Measurements from ENCODE around the gene SLC7A7. TPM values are rescaled to one million over a fixed set of nuclear protein-coding genes. Genes with fewer than 3 reads are reported as not detected.

Gene SLC7A7
- total and polyA plus RNA-seq, 2 of the 13 experiments (the other 11 are each of a cell fraction or from before 2014, with no cell fraction given): 0.13 to 0.63 TPM

- no peak for TF ChIP-seq KIAA2018 (CRISPR knock-in tag; IDR thresholded peaks at IDR 0.05; ENCODE audit: borderline replicate concordance)
- no peak for TF ChIP-seq ZNF816 (CRISPR knock-in tag; IDR thresholded peaks at IDR 0.05; ENCODE audit: borderline replicate concordance)
- no peak for TF ChIP-seq ZNF326 (CRISPR knock-in tag; IDR thresholded peaks at IDR 0.05; ENCODE audit: borderline replicate concordance)
- TF ChIP-seq ZNF282 (IDR thresholded peaks at IDR 0.05; ENCODE audit: partially characterized antibody): no peak
- TF ChIP-seq MZF1 (CRISPR knock-in tag; IDR thresholded peaks at IDR 0.05; ENCODE audit: borderline replicate concordance): no peak
- TF ChIP-seq EP300 (IDR thresholded peaks at IDR 0.05; ENCODE audit: low read depth in 2 of 2, low read length in 2 of 2): no peak
- 0 out of 2 replicates have a peak, but pooled peaks have one; percentile 27 for TF ChIP-seq EP300 (CRISPR knock-in tag; IDR thresholded peaks at IDR 0.05; ENCODE audit: borderline replicate concordance)
- TF ChIP-seq CSRNP1 (CRISPR knock-in tag; IDR thresholded peaks at IDR 0.05): no peak
- no peak for TF ChIP-seq DBP (CRISPR knock-in tag; IDR thresholded peaks at IDR 0.05; ENCODE audit: not compliant biosample characterization)
- TF ChIP-seq ZNF543 (CRISPR knock-in tag; IDR thresholded peaks at IDR 0.05): no peak
- TF ChIP-seq HOXA7 (CRISPR knock-in tag; IDR thresholded peaks at IDR 0.05): no peak
- TF ChIP-seq HNRNPUL1 (IDR thresholded peaks at IDR 0.05; ENCODE audit: low read depth, low read length): no peak
- no peak for TF ChIP-seq MAX (IDR thresholded peaks at IDR 0.05)
- no peak for TF ChIP-seq HIC2 (CRISPR knock-in tag; IDR thresholded peaks at IDR 0.05; ENCODE audit: low read depth)
- no peak for TF ChIP-seq ASH2L (IDR thresholded peaks at IDR 0.05; ENCODE audit: insufficient read length, low read depth, low read length)
- TF ChIP-seq ZNF766 (CRISPR knock-in tag; IDR thresholded peaks at IDR 0.05; ENCODE audit: borderline replicate concordance): no peak
Measured at GRCh38 chr14:22824711-22825359, 9.6 kb upstream of the SLC7A7 start (continued).

Measured in HepG2 (cell line).